Activated CD4-positive, CD25-positive, alpha-beta regulatory T cell treated with anti-CD3 and anti-CD28 coated beads, Interleukin-2, amount 50 U/mL, for 72 hours (primary cell): ENCODE measurements around the gene KLK11.

Experiments used
- DNase-seq: peaks from one replicate; pipeline ENCODE4 v3.0.0; 2021

The KLK11 gene

DNA sequence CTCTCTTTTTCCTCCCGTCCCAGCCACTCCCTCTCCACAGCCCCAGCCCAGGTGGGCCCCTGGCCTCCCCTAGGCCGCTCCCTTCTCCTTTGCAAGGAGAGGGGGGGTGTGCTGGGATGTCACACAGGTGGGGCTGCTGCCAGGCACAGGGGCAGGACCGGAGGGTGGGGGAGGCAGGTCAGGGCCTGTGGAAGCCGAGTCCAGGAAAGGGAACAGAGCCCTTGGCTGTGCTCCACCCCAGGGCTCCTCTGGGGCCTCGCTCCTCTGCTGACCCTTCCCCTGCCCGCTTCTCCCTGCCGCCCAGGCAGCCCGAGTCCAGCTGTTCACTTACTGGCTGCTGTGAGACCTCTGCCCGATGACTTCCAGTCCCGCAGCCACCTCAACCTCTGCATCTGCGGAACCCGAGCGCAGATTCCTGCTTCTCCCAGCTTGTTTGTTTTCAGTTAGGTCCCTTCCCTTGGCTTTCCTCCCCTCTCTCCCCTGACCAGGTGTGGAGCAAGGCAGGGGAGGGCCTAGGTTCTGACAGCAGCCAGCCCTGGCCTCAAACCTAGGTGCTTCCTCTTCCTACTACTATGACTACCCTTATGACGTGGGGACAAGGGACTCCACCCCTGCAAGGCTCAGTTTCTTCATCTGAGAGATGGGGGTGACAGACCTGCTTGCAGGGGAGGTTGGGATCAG is 850 bp upstream of the KLK11 start:
- DNase-seq: no peak

GRCh38 chr19:51025809-51026553 is 435 bp downstream of the KLK11 start:
- no peak for DNase-seq

DNA sequence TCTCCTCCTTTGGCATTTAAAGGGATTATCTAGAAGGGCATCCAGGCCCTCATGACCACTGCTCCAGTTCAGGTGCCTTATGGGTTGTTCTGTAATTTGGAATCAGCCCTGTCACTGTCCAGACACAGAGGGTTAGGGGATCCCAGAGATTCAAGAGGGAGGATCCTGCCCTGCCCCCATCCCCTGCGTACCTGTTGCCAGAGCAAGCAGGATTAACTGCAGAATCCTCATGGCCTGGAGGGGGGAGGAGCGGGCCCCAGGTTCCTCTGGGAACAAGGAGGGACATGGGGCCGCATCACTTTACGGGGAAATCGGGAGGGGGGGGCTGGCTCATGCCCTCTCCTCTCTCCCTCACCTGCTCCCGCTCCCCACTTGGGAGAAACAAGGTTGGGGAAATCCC is 1.0 kb downstream of the KLK11 start:
- no peak for DNase-seq

- peak; percentile 2 for DNase-seq
Measured at GRCh38 chr19:51024924-51025323, 1.5 kb downstream of the KLK11 start.

GRCh38 chr19:51023946-51024345 is 2.5 kb downstream of the KLK11 start:
- peak; percentile 11 for DNase-seq

DNA sequence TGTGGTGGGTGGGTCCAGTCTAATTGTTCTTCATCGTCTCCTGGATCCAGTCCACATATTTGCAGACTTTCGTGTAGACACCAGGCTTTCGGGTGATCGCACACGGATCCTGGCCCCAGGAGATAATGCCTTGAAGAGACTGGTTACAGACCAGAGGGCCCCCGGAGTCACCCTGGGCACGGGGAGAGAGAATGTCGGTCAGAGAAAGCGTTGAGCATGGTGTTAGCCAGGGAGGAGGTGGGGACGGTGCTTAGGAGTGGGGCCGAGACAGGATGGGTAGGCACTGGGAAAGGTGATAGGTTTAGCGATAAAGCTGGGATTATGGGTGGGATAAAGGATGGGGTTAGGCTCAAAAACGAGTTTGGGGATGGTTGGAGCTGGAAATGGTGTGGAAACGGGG is 3.9 kb downstream of the KLK11 start:
- no peak for DNase-seq

DNA sequence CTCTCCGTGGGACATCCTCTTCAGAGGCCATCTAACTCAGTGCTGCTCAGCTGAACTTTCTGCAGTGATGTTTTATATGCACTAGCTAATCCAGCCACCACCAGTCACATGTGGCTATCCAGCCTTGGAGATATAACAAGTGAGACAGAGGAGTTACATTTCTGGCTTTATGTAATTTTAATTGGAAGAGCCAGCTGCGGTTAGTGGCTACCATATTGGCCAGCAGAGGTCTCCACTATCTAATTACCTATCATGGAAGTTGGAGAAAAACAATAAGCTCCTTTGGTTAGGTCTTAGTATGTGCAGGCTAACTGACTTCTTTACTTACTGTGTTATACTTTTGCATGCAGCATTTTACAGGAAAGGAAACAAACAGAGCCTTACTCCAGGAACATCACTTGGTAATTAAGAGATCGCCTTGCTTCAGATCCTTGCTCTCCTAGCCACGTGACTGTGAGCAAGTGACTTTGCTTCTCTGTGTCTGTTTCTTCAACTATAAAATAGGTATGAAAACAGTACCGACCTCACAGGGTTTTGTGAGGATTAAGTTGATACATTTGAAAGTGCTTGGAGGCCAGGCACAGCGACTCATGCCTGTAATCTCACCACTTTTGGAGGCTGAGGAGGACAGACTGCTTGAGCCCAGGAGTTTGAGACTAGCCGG is 5.3 kb downstream of the KLK11 start:
- DNase-seq: no peak

DNA sequence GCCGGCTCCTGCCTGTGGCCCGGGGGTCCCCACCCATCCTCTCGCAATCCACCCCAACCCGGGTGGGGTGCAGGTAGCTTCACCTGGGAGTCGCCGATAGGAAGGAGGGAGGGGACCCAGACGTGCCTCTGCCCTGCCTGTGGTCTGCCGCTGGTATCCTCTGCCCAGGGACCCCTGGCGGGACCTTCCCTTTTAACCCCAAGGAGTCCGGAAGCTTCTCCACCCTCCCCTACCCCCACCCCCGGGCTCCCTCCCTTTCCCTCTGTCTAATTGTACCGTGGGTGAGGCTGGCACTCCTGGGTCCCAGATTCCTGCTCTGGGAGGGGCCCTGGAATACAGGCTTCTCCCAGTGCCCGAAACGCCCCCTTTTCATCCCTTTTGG is 6.9 kb downstream of the KLK11 start, which contains the start of gene KLK10:
Gene KLK10 (minus strand): TSS at position 166 of the 382 bp plus-strand sequence. CDS start 579 bp downstream, outside the sequence.
- DNase-seq: no peak

- DNase-seq: no peak
Measured at GRCh38 chr19:51018745-51019543, 7.5 kb downstream of the KLK11 start.

DNA sequence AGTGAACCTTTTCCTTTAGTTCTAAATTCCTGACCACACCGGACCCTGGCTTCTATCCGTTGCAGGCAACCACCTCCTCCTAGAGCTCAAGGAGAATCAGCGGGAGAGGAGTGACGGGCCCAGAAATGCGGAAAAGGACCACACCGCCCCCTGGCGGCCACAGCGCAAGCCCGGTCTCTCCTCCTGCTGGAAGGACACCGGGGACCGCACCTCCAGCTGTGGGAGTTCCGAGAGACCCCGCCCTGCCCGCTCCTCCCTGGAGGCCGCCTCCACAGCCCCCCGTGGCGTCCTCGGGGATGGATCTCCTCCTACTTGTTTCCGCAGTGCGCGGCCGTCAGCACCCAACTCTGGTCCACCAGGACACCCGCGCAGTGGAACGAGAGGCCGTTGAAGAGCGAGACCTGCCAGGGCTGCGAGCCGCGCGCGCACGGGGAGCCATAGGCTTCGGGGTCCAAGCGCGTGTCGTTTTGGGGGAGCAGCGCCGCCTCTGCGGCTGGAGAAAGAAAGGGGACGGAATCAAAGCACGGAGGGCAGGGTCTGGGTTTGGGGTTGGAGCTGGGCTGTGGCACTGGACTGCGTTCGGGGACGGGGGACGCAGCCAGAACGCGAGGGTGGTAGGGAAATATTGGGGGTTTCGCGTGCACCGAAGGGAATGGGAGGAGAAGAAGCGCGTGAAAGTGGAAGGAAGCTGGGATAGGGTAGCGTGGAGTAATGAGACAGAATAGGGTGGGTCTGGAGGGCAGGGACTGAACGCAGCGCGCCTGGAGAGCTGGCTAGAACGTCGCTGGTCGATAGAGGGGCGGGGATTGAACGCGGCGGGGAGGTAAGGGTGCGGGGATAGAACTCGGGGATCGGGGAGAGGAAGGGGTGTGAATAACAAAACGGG is 9.4 kb downstream of the KLK11 start:
- no peak for DNase-seq

- no peak for DNase-seq
Measured at GRCh38 chr19:51015691-51016267, 10.6 kb downstream of the KLK11 start.

- no peak for DNase-seq
Measured at GRCh38 chr19:51014242-51014641, 12.2 kb downstream of the KLK11 start.

- DNase-seq: no peak
Measured at GRCh38 chr19:51012661-51013190, 13.7 kb downstream of the KLK11 start.

GRCh38 chr19:51010066-51010795 is 16.2 kb downstream of the KLK11 start:
- DNase-seq: no peak

DNA sequence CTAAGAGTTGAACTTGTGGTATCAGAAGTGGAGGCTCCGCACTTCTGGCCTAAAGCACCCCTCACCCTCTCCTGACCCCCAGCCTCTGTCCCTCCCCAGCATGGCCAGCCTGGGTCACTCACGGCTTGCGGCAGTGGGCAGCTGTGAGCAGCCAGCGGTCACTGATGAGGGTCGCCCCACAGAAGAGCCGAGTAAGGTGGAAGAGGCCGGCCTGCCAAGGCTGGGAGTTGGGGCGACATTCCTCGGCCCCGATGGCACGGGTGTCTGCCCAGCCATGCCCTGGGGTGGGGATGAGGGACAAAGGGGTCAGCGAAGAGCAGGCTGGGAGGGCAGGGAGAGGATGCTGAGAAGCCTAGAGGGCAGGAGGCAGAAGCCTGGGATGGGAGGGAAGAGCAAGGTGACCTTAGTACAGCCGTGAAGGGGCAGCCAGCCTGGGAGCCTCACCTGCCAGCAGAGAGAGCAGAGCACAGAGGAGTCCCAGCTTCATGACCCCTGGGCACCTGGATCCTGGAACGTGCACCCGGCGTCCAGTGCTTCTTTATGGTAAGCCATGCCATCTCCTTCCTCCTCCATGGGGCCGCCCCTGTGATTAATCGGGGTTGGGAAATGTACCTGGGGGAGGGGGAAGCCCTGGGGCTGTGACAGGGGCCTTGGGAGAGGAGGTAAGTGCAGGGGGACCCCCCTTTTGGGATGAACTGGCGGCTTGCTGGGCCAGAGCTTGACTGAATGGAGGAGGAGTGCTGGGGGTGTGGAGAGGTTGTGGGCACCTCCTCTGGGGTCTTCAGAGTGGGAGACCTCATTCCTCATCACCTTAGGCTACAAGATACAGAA is 17.1 kb downstream of the KLK11 start:
- DNase-seq: no peak

DNA sequence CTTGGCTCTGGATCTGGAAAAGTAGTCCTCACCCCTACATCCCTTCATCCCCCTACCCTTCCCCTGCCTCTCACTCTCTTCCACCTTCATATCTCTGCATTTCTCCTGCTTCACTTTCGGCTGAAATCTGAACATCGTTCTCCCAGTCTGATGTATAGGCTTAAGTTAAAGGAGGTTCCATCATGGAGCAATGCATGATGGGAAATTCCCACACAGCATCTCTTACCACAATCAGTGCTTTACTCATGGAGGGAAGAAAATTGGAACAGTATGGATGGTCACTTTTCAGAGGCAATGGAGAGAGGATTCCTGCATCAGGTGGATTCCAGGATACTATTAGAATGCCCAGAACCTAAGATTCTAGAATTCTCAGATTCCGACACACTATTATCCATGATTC is 18.9 kb downstream of the KLK11 start:
- DNase-seq: no peak

DNA sequence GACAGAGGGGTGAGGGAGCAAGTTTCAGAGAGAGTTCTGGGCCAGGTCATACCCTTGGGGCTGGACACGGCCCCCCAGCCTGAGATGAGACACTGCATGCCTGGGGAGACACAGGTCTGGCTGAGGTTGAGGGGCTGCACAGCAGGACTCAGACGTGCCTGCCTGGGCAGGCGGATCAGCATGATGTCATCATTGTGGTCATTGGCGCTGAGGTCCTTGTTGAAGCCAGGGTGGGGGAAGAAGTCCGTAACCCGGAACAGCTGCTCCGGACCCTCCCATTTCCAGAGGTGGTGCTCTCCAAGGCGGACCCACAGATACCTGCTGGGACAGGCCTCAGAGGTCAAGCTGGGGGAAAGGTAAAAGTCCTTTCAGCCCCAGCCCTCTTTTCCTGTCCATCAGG is 20.0 kb downstream of the KLK11 start:
- no peak for DNase-seq

DNA sequence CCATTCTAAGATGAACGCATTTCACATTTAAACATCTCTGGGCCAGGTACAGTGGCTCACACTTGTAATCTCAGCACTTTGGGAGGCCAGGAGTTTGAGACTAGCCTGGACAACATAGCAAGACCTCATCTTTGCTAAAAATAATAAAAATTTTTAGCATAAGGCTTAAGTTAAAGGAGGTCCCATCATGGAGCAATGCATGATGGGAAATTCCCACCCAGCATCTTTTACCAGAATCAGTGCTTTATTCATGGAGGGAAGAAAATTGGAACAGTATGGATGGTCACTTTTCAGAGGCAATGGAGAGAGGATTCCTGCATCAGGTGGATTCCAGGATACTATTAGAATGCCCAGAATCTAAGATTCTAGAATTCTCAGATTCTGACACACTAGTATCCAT is 21.2 kb downstream of the KLK11 start:
- DNase-seq: no peak

GRCh38 chr19:51003316-51003715 is 23.1 kb downstream of the KLK11 start:
- no peak for DNase-seq
